DMS153 (cell line): ENCODE measurements around the gene ABI3.

Source experiments
- DNase-seq: peaks from one replicate; lab custom pipeline; 2025; lab: John Stamatoyannopoulos, UW

Gene ABI3

GRCh38 chr17:49197346-49197998, 13.0 kb upstream of the ABI3 start:
- DNase-seq, result no peak

GRCh38 chr17:49198211-49198610, 12.3 kb upstream of the ABI3 start:
- no peak for DNase-seq

- DNase-seq, result no peak
Observed at GRCh38 chr17:49200423-49201083, 10.0 kb upstream of the ABI3 start.

DNA sequence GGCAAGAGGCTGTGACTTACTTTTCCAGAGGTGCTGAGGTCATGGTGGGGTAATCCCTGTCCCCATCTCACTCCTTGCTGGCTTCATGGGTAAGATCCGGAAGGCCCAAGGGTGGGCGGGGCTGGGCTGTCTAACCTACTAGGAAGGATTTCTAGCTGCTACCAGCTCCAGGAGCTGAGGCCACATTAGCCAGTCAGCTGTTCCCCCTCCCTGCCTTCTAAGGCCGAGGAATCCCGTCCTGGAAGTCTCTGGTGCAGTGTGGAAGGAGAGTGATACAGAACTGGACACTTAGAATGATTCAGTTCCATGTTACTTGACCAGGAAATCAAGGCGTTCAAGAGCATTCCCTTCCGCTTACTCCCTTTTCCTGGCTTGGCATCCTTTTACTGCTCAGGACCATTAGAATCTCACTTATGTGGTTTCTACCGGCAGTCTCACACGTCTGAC, 9.0 kb upstream of the ABI3 start:
- no peak for DNase-seq

DNA sequence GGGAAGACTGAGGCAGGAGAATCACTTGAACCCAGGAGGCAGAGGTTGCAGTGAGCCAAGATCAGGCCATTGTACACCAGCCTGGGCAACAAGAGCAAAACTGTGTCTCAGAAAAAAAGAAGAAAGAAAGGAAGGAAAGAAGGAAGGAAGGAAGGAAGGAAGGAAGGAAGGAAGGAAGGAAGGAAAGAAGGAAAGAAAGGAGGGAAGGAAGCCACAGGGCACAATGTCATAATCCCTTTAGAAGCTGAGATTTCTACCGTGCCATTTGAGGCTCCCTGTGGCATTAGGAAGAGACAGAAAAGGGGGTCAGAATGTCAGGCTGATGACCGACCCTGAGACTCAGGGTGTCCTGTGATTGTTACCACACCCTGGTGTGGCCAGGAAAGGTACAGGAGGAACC, 6.7 kb upstream of the ABI3 start:
- no peak for DNase-seq

- DNase-seq, result no peak
Observed at GRCh38 chr17:49204516-49204915, 6.0 kb upstream of the ABI3 start.

DNA sequence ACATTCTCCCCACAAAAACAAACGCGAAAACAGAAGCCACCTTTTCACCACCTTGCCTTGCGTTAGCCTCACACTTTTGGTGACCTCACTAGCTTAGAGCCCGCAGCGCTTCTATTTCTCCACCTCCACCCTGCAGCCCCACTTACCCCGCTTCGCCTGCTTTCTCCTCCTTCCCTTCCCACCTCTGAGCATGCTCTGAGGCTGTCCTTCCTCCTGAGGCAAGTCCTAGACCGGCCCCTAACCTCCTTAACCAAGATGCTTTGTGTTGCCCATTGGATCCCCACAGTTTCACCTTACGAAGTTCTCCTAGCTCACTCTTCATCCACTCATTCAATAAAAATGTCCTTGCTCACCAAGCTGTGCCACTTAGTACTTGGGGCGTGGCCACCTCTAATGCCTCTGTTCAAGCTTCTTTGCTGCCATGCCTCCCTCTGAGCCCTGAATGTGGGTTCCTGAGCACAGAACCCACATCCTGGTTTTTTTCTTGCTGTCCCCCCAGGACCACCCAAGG, 1.4 kb upstream of the ABI3 start:
- DNase-seq, result no peak

GRCh38 chr17:49213399-49213798, 2.9 kb downstream of the ABI3 start:
- no peak for DNase-seq

GRCh38 chr17:49213847-49214246, 3.3 kb downstream of the ABI3 start:
- DNase-seq, result no peak

DNA sequence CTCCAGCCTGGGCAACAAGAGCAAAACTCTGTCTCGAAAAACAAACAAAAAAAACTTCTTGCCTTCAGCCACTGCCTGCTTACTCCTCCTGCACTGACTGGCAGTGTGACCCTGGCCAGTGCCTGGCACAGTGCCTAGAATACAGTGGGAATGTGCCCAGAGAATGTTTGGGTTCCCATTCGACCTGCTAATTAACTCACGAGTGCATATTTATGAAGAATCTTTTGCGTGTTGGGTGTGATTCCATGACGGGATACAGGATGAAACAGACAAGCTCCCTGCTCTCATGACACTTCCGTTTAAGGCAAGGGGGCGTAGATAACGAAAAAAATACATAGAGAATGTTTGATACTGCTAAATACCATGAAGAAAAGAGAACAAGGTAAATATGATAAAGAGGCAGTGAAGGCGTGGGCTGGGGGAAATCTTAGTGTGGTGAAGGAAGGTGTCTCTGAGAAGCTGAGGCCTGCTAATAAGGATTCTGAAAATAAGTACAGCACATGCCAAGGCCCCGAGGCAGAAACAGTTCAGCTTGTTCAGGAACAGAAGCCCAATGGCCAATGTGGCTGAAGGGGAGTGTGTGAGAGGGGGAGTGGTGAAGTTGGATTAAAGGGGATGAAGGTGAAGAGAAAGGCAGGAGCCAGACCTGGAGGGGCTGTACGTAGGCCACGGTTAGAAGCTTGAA, 4.3 kb downstream of the ABI3 start:
- no peak for DNase-seq

DNA sequence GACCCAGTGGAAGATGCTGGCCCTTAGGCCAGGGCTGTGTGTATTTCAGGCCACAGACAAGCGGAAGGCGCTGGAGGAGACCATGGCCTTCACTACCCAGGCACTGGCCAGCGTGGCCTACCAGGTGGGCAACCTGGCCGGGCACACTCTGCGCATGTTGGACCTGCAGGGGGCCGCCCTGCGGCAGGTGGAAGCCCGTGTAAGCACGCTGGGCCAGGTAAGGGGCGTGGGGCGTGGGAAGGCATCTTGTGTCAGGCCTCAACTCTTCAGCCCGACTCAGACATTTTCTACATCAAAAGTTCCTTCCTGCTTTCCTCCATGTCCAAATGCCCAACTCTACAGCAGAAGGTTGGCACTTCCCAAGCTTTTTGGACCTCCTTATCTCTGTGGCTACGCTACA, 6.0 kb downstream of the ABI3 start:
- DNase-seq, result no peak

- no peak for DNase-seq
Observed at GRCh38 chr17:49216953-49217650, 6.6 kb downstream of the ABI3 start.

GRCh38 chr17:49217651-49218413, 7.3 kb downstream of the ABI3 start:
- no peak for DNase-seq

DNA sequence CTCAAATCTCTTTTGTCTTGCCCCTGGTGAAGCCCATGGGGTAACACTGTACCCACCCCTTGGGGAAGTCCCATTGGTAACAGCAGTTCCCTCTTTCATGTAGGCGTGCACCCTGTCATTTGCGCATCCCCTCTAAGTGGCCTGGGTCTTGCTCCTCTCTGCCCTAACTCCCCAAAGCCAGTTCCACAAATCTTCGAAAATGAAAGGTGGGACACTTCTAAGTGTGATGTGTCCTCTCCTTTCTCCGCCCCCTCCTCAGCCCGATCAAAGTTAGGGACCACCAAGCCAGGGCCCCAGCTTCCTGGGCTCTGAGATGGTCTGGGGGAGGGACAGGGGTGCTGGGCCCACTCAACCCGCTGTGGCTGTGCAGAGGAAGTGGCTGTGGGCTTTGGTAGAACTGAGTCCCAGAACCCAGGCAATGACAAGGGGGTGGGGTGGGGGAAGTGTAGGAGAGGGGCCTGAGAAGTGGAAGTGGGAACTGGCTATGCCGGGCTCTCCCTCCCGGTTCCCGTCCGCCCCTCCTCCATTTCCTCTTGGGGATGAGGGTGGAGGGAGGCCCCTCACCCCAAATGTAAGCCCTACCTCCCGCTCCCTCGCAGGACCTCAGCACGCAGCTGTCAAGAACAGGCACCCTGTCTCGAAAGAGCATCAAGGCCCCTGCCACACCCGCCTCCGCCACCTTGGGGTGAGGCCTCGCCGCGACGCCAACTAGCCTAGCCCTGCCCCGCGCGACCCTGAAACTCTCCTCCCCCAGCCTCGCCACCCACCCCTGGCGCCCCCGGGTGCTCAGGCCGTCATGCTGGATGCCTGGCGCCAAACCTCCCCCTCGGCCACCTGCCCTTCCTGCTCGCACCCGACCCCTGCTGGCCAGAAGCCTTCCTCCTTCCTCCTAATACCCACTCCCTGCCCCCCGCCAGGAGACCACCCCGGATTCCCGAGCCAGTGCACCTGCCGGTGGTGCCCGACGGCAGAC, 8.7 kb downstream of the ABI3 start:
- DNase-seq, result no peak

- no peak for DNase-seq
Observed at GRCh38 chr17:49219987-49220386, 9.5 kb downstream of the ABI3 start.

- DNase-seq, result no peak
Observed at GRCh38 chr17:49223168-49223516, 12.6 kb downstream of the ABI3 start.

DNA sequence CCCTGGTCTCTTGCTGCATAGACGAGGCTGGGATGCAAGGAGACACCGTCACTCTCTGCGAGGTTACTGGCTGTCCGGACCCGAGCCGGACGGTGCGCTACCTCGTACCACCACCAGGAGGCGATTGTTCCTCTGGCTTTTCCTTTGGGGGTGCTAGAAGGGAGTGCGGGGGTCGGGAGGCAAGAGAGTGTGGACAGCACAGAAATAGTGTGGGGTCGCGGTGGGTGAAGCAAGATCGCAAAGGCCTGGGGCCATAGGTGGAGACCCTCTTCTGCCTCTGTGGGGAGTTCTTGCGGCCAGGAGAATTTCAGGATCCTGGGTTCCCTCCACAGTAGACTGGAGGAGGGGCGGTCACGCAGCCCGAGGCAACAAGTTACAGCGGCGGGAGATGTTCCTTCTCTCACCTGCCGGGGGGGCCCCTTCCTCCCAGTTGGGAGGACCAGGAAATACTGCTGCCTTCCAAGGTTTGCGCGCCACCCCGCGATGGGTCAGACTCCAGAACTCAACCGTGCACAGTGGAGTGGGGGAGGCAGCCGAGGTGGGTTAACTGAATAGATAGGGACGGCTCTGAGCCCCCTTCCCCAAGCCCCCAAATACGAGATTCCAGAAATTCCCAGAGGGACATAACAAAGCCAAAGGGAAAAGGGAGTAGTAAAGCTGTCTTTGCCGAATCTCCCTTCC, 13.2 kb downstream of the ABI3 start:
- DNase-seq, result no peak

DNA sequence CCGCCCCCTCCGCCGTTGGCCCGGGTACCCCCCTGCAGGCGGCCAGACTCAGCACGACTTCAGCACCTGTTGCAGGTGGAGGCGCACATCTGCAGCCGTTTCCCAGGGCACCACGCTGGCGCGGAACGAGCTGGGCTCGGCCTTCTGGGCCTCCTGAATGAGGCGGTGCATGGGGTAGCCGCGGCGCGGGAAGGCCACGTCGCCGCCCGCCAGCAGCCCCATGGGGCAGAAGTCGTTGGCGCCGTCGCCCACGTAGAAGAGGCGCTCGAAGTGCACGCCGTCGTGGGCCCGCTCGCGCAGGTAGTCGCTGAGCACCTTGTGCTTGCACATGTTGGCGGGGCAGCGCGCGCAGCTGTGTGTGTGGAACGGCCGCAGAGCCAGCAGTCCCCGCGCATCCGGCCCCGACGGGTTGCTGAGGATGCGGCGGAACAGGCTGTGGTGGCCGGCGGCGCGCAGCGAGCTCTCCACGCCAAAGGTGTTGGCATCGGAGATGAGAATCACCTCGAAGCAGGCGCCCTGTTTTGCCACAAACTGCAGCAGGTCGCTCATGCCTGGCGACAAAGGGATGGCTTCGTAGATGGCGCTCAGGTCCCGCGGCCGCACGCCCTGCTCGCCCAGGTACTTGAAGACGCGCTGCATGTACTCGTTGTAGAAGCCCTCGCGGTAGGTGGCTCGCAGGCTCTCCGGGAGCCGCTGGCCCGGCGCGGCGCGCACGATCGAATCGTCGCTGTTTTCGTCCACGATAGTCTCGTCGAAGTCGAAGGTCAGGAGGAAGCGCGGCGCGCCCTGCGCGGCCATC, 13.9 kb downstream of the ABI3 start:
- DNase-seq, result no peak

GRCh38 chr17:49224997-49225337, 14.5 kb downstream of the ABI3 start:
- DNase-seq, result no peak
